HG02642 (cell line): ENCODE measurements around the gene HSD17B2.

ENCODE experiments used
- ATAC-seq: cut with Tn5 transposase; IDR thresholded peaks from one replicate; pipeline ENCODE4 v1.9.1; 2021; ENCODE audit warnings: mild to moderate bottlenecking; ENCODE audit not compliant: unreplicated experiment, poor library complexity

Gene HSD17B2

DNA sequence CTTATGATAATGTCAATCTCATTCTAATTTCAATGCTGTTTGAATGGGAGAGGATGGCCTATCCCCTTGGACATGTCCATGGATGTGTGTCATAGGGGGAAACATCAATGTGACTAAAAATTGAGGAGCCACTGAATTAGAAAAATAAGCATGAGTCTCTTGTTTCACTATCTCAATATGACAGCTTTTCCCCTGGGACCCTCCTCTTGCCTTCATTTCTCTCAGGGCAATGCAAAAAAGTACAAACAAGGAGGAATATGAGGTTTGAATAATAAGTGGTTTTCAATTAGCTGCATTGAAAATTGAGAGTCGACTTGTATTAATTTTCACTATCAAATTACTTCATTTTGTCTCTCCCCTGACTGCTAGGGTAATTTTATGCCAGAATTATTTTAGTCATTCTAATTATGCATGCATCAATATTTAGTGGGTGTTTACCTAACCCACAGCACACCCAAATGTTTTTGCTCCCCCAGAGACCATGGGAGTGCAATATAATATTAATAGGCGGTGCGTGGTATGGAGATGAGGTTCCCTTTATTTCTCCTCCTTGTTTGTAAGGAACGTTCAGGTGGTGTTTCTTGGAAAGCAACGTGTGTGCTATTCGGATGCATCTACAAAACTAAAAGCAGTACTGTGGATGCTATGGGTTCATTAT lies 17.0 kb upstream of the HSD17B2 start:
- ATAC-seq: no peak

DNA sequence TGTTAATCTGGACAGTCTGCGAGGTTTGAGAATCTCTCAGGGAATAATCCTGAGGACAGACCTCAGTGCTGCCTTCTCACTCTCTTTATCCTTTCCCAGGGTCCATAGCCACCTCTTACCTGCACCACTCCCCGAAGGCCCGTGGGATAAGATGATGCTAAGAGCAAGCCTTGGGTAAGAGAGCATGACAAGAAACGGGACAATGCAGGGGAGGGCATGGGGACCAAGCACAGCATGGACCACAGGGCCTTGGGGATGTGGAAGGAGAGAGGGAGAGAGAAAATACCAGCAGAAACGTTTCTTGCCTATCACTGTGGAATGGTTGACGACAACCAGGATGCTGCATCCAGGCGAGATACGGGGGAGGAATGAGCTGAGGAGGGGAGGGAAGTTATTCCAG lies 15.5 kb upstream of the HSD17B2 start:
- no peak for ATAC-seq

DNA sequence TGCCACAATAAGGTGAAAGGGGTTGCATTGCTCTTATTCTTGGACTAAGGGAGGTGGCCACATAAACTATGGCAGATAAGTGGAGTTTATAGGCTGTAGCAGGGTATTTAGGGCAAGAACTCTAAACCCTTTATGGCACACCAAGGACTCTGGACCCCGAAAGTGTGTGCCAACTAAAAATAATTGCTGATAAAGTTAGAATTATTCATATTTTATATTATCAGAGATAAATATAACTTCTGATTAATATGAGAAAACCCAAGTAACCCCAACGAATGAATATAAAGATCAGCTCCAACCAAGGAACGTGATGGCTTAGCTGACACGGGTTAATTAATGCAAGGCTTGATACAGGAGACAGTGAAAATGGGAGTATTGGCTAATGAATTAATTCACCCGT lies 15.0 kb upstream of the HSD17B2 start:
- no peak for ATAC-seq

DNA sequence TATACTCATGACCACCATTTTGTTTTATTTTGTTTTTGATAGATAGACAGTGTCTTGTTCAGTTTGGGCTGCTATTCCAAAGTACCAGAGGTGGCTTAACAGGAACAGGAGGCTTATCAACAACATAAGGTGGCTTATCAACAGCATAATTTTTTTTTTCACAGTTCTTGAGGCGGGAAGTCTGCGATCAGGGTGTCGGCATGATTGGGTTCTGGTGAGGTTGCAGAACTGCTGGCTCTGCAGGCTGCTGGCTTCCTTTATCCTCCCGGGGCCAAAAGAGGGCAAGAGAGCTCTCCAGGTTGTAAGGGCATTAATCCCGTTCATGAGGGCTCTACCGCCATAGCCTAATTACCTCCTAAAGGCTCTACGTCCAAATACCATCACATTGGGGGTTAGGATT lies 11.8 kb upstream of the HSD17B2 start:
- no peak for ATAC-seq

GRCh38 chr16:82024316-82024715 lies 10.7 kb upstream of the HSD17B2 start:
- ATAC-seq: no peak

- no peak for ATAC-seq
Measured at GRCh38 chr16:82024883-82025282, 10.2 kb upstream of the HSD17B2 start.

DNA sequence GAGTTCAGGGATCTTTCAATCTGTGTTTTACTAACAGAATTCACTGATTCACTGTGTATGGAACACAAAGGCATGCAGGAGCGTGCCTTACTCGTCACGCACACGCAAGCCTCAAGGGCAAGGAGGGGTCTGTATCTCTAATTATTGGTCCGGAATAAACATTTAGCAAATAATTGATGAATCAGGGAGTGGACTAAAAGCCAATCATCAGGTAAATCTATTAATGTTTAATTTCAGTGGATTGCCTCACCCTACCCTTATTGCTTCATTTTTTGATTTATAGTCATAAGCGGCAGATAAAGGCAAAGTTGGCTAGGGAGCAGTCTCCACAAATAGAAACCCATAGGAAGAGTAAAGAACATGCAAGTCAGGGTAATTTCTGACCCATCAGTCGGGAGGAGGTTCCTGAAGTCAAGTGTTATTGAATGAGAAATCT lies 7.4 kb upstream of the HSD17B2 start:
- no peak for ATAC-seq

GRCh38 chr16:82031116-82032084 lies 3.7 kb upstream of the HSD17B2 start:
- no peak for ATAC-seq

- no peak for ATAC-seq
Measured at GRCh38 chr16:82033006-82033405, 2.0 kb upstream of the HSD17B2 start.

DNA sequence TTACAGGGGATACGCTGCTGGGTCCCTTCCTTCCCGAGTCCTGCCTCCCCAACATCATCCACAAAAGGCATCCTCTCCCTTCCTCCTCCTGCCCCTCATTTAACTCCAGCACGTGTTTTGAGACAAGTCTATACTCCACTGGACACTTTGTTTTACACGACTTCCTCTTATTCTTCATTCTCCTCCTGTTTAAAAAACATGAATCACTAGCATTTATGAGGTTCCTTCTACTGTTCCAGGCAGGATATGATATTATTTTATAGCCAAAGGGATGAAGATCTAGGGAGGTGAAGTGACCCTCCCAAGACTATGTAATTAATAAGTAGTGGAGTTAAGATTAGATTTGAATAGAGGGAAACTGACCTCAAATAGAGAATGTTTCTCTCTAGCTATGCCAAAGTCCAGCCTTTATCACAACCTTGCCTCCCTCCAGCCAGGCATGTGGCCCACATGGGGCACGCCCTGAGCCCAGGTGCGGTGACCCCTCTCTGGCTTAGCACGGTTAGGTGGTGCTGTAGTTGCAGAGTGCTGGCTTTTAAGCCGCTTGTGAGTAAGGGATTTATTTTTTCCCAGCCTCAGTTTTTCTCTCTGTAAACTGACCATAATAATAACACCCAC lies 1.3 kb upstream of the HSD17B2 start:
- ATAC-seq: no peak

GRCh38 chr16:82037251-82037650 lies 2.2 kb downstream of the HSD17B2 start:
- no peak for ATAC-seq

- no peak for ATAC-seq
Measured at GRCh38 chr16:82037666-82038065, 2.6 kb downstream of the HSD17B2 start.

DNA sequence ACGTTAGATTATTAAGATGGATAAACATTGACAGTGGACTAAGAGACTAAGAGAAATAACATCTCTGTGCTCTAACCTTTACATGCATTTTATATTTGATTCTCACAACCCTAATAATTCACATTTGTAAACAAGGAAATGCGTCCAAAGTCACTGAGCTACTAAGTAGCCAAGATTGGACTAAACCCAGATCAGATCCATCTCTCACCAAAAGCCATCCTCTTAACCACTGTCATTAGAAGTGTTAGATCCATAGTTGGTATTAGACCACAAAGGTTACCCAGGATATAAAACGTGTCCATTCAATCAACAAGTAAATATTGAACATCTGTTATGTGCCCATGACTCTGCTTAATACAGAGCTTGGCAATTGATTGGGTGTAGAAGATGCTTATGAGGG lies 5.2 kb downstream of the HSD17B2 start:
- ATAC-seq: no peak

- ATAC-seq: no peak
Measured at GRCh38 chr16:82041542-82041941, 6.5 kb downstream of the HSD17B2 start.

DNA sequence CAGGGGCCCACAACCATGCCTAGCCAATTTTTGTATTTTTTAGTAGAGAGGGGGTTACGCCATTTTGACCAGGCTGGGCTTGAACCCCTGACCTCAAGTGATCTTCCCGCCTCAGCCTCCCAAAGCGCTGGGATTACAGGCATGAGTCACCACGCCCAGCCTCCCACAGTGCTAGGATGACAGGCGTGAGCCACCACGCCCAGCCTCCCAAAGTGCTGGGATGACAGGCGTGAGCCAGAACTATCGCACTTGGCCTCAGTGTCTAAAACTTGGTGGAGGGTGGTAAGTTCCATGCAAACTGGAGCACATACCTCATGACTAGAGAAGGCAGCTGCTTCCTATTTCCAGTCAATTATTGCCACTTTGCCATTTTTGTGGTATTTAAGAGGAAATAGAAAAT lies 7.1 kb downstream of the HSD17B2 start:
- no peak for ATAC-seq

DNA sequence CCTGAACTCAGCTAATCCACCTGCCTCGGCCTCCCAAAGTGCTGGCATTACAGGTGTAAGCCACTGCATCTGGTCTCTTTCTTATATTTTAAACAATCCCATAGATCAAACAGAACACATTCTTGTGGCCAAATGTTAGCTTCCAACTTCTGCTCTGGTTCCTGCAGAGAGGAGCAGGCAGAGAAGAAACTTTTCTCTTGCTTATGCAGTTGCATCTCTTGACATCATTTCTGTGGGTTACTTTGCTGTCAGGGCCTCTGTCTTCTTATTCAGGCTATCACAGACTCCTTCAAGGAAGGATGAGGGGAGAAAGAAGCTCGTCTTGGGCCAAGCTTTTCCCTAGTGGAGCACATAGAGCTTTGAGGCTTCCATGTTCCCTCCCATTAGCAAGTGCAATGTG lies 7.8 kb downstream of the HSD17B2 start:
- no peak for ATAC-seq

DNA sequence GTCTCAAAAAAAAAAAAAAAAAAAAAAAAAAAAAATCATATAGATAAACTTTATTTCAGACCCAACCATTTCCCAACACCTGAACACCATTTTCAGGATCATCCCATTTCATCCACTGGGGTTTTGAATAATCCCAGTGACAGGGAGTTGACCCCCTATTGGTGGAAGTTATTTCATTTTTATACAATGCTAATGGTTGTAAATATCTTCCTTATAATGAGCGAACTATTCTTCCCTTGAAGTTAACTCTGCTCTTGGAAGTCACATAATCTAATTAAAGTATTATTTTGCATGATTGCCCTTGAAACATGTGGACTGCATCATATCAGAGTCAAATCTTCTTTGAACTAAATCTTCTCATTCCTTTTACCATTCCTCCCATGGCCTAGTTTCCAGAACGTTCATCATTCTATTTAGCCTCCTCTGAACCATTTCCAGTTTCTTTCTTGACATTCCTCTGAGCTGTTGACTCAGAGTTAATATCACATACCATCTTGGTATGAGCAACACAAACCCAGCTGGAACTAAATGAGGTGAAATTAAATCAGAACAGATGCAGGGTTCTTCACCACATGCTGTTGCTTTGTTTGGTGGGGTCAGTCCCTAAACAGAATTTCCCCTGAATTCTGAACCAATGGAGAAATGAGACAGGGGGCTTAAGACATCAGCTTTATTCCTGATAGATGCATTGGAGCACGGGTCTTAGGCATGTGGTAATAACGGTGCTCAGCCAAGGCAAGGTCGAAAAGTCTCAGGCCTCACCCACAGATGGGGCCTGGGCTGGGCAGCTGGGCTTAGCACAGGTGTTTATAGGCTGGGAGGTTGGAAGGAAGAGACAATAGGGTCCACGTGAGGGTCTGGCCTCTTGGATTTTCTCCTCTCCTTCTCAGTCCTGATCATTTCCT lies 8.9 kb downstream of the HSD17B2 start:
- ATAC-seq: no peak

DNA sequence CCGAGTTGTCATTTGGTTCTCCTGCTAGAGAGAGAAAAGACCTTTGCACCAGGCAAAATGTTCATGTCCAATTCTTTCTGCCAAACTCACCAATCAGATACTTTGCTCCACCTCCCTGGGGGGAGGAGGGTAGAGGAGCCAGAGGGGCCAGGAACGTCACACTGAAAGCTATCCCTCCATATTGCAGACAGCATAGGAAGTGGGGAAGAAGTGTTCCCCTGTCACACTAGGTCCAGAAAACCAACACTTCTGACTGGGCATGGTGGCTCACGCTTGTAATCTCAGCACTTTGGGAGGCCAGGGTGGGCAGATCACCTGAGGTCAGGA lies 9.5 kb downstream of the HSD17B2 start:
- no peak for ATAC-seq

- ATAC-seq: no peak
Measured at GRCh38 chr16:82045465-82045864, 10.4 kb downstream of the HSD17B2 start.

- no peak for ATAC-seq
Measured at GRCh38 chr16:82046541-82046940, 11.5 kb downstream of the HSD17B2 start.
